Prostate gland (tissue), 2 donors: ENCODE data around the gene TAAR2. TPM values are rescaled to one million over a fixed set of nuclear protein-coding genes. Genes with fewer than 3 reads are reported as not detected.

Experiments used
- DNase-seq: peaks from one replicate; pipeline ENCODE4 v3.0.0-alpha.2; 2019; ENCODE audit warnings: low spot score
- H3K27ac ChIP-seq, 2 donors: fragments of 200-600 bp; sonication (generic); 2 replicates each; pipeline ENCODE4 v1.5.1; 2017 to 2019
- H3K27me3 ChIP-seq: fragments of 200-600 bp; sonication (generic); replicated peaks from 2 replicates; pipeline ENCODE4 v1.5.1; 2019; ENCODE audit not compliant: insufficient read depth
- H3K36me3 ChIP-seq, 2 donors: fragments of 200-600 bp; sonication (generic); 1 replicate in 1 of 2; 2 replicates in 1 of 2; pipeline versions ENCODE4 v1.5.1 to v1.8.1; 2017 to 2019
- H3K4me1 ChIP-seq: fragments of 200-600 bp; sonication (generic); replicated peaks from 2 replicates; pipeline ENCODE4 v1.5.1; 2019
- H3K4me3 ChIP-seq, 2 donors: fragments of 200-600 bp; sonication (generic); 2 replicates each; pipeline ENCODE4 v1.5.1; 2017 to 2019
- H3K9me3 ChIP-seq: fragments of 200-600 bp; sonication (generic); 2 replicates; pipeline ENCODE4 v1.5.1; 2017
- POLR2A ChIP-seq: fragments of 450-650 bp; IDR thresholded peaks from one replicate; pipeline ENCODE4 v1.6.1; 2016; ENCODE audit warnings: antibody characterized with exemption, mild to moderate bottlenecking
- POLR2AphosphoS5 ChIP-seq: sonication (generic); formaldehyde crosslinking; IDR thresholded peaks from one replicate; pipeline ENCODE4 v1.6.1; 2017; ENCODE audit warnings: antibody characterized with exemption
- WGBS: methylation state at CpG from one replicate; pipeline ENCODE4 v1.1.5; 2018; 5-methylcytosine and 5-hydroxymethylcytosine counted together
- intact Hi-C: fragments of 100-400 bp; cut with DNase I; formaldehyde crosslinking; loops from one replicate; pipeline ENCODE4 v1.14.2; 2022
- total RNA-seq, 2 donors: library from RNA; depleted of rRNA; stranded (reverse); fragments of >200 nt; gene quantifications; one replicate each; pipeline ENCODE4 v1.1.0, GENCODE V29; 2016
- TF ChIP-seq, protein P1 (sequence below), 4 experiments: fragments of 200-600 bp in 2 of 4; fragments of 450-650 bp in 2 of 4; sonication (generic) in 2 of 4; IDR thresholded peaks; 1 replicate in 3 of 4; 2 replicates in 1 of 4; pipeline ENCODE4 v1.5.1; 2016 to 2019; ENCODE audit warnings: antibody characterized with exemption in 4 of 4, mild to moderate bottlenecking in 2 of 4, moderate library complexity in 2 of 4

The TAAR2 gene
- total RNA-seq, 2 donors from 2014 or later = not detected

DNA sequence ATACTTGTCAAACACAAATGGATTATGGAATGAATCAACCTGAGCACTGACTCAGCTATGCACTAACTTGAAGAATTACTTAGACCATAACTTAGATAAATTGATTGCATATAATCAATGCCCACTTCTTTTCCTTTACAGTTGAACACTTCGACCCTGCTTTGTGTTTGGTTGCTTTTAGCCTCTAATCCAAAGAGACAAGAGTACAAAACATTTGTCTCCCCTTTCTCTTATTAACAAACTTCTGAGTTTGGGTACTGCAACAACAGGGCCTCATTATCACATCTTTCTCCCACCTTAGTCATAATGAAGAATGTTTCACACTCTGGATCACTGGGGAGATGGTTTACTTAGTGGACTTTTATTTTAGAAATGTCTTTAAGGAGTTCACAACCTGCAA lies 56.5 kb downstream of the TAAR2 start:
- TF ChIP-seq POLR2AphosphoS5 = no peak
- no peak for TF ChIP-seq POLR2A
- TF ChIP-seq, protein P1, sequence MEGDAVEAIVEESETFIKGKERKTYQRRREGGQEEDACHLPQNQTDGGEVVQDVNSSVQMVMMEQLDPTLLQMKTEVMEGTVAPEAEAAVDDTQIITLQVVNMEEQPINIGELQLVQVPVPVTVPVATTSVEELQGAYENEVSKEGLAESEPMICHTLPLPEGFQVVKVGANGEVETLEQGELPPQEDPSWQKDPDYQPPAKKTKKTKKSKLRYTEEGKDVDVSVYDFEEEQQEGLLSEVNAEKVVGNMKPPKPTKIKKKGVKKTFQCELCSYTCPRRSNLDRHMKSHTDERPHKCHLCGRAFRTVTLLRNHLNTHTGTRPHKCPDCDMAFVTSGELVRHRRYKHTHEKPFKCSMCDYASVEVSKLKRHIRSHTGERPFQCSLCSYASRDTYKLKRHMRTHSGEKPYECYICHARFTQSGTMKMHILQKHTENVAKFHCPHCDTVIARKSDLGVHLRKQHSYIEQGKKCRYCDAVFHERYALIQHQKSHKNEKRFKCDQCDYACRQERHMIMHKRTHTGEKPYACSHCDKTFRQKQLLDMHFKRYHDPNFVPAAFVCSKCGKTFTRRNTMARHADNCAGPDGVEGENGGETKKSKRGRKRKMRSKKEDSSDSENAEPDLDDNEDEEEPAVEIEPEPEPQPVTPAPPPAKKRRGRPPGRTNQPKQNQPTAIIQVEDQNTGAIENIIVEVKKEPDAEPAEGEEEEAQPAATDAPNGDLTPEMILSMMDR (IDR thresholded peaks at IDR 0.05) = no peak
- Histone ChIP-seq H3K9me3 (no peaks in the 10 kb centered on the region), H3K4me3 (no peak overlapping the region), H3K27ac (no peak overlapping the region), H3K4me1 (no peaks in the 10 kb centered on the region), H3K36me3 (no peaks in the 10 kb centered on the region), H3K27me3 (peaks cover 3% of the 10 kb centered on the region)
- no peak for DNase-seq
- WGBS = 89% methylated on average over 1 of the region's 1 CpG
- intact Hi-C loops = no loop called here

Other genes starting within 250 kb of the TAAR2 start
- gene MOXD1, start 222.8 kb downstream of the TAAR2 start, total RNA-seq = 1 to 10 TPM; 4.0 to 5.5 TPM
- 10 to 100 TPM; 17.6 to 27.1 TPM for gene STX7, start 111.2 kb downstream of the TAAR2 start, total RNA-seq
- gene TAAR9, start 86.0 kb downstream of the TAAR2 start, total RNA-seq = not detected
- not detected for gene TAAR8, start 71.6 kb downstream of the TAAR2 start, total RNA-seq
- gene TAAR6, start 54.0 kb downstream of the TAAR2 start, total RNA-seq = not detected
- gene TAAR5, start 34.5 kb downstream of the TAAR2 start, total RNA-seq = not detected
- gene TAAR1, start 34.9 kb upstream of the TAAR2 start, total RNA-seq = not detected
- gene VNN1, start 89.8 kb upstream of the TAAR2 start, total RNA-seq = under 1 TPM; 0.32 to 0.34 TPM
- gene VNN2, start 133.6 kb upstream of the TAAR2 start, total RNA-seq = 1 to 10 TPM in 1 of 2 donors, not detected in 1; 1.5 TPM
- gene SLC18B1, start 174.4 kb upstream of the TAAR2 start, total RNA-seq = 1 to 10 TPM; 5.4 to 7.7 TPM
- 1,000 to 10,000 TPM in 1 of 2 donors, 100 to 1,000 TPM in 1; 943 to 2,133 TPM for gene RPS12, start 190.3 kb upstream of the TAAR2 start, total RNA-seq